ENCODE results near the gene RAD51B. TPM values are rescaled to one million over a fixed set of nuclear protein-coding genes. Genes with fewer than 3 reads are reported as not detected.

RAD51B gene
- total and polyA plus RNA-seq, 4 experiments from 2014 or later: 22.0 to 35.7 (median 31.4) TPM

GRCh38 chr14:68316078-68316868, 496.7 kb downstream of the RAD51B start:
- no peak overlapping the region for H3K4me3 Mint-ChIP-seq
- H3K27me3 Mint-ChIP-seq: no peaks in the 10 kb centered on the region
- H3K9me3 ChIP-seq (ENCODE audit: control insufficient read depth in 1 of 2, low read length in 2 of 2): no peaks in the 10 kb centered on the region
- intact Hi-C loops (cut with micrococcal nuclease): no loop called here
- H3K27me3 ChIP-seq (ENCODE audit: insufficient read depth, low read length): no peaks in the 10 kb centered on the region
- CTCF ChIA-PET (ENCODE audit: partially characterized antibody): interaction anchor here (0.6 to 2.1 kb wide), 2 partner anchors 8 to 372 kb away, joined by 3 to 7 read pairs; no protein-coding TSS in a partner anchor
- POLR2A ChIA-PET (ENCODE audit: partially characterized antibody): no interaction called here
- no peak overlapping the region for H3K27ac Mint-ChIP-seq
- no peaks in the 10 kb centered on the region for H3K36me3 ChIP-seq (ENCODE audit: insufficient read depth, low read length)
- H3K4me1 Mint-ChIP-seq: peaks cover 9 to 22% (median 12%) of the 10 kb centered on the region in 4 donors
- no peak overlapping the region for H3K4me3 ChIP-seq (ENCODE audit: low read length in 2 of 2)
- no peaks in the 10 kb centered on the region for H3K9me3 Mint-ChIP-seq
- DNase-seq: no peak
- peaks cover 10% of the 10 kb centered on the region for H3K4me1 ChIP-seq (ENCODE audit: insufficient read depth, low read length)
- peaks cover 4 to 15% of the 10 kb centered on the region in 2 donors for H3K36me3 Mint-ChIP-seq
- no peak overlapping the region for H3K27ac ChIP-seq (ENCODE audit: low read depth, low read length)

- Histone ChIP-seq H3K4me1 (ENCODE audit: insufficient read depth, low read length) (peaks cover 9% of the 10 kb centered on the region), H3K36me3 (ENCODE audit: insufficient read depth, low read length) (no peaks in the 10 kb centered on the region), H3K4me3 (ENCODE audit: low read length in 2 of 2) (no peak overlapping the region), H3K27me3 (ENCODE audit: insufficient read depth, low read length) (no peaks in the 10 kb centered on the region), H3K9me3 (ENCODE audit: control insufficient read depth in 1 of 2, low read length in 2 of 2) (no peaks in the 10 kb centered on the region), H3K27ac (ENCODE audit: low read depth, low read length) (no peak overlapping the region)
- intact Hi-C loops (cut with micrococcal nuclease): no loop called here
- CTCF ChIA-PET (ENCODE audit: partially characterized antibody): interaction anchor here (2.1 kb wide), 1 partner anchor 9 kb away, joined by 7 read pairs; no protein-coding TSS in a partner anchor
- peaks cover 5 to 14% (median 9%) of the 10 kb centered on the region in 4 donors for H3K4me1 Mint-ChIP-seq
- H3K36me3 Mint-ChIP-seq: peaks cover 3 to 15% of the 10 kb centered on the region in 2 donors
- peak overlapping the region in 1 of 7 donors; percentile 2 for H3K27ac Mint-ChIP-seq
- no peaks in the 10 kb centered on the region for H3K27me3 Mint-ChIP-seq
- H3K4me3 Mint-ChIP-seq: no peak overlapping the region
- H3K9me3 Mint-ChIP-seq: no peaks in the 10 kb centered on the region
- POLR2A ChIA-PET (ENCODE audit: partially characterized antibody): no interaction called here
- no peak for DNase-seq
Observed at GRCh38 chr14:68317239-68317638, 497.7 kb downstream of the RAD51B start.

- ChIA-PET POLR2A (ENCODE audit: partially characterized antibody) (no interaction called here), CTCF (ENCODE audit: partially characterized antibody) (interaction anchor here (1.1 kb wide), 1 partner anchor 16 kb away, joined by 3 read pairs; no protein-coding TSS in a partner anchor)
Observed at GRCh38 chr14:68318828-68319227, 499.2 kb downstream of the RAD51B start.

GRCh38 chr14:68320495-68320894, 500.9 kb downstream of the RAD51B start:
- ChIA-PET CTCF (ENCODE audit: partially characterized antibody) (interaction anchor here (1.5 kb wide), 1 partner anchor 17 kb away, joined by 3 read pairs; no protein-coding TSS in a partner anchor), POLR2A (ENCODE audit: partially characterized antibody) (no interaction called here)
- Mint-ChIP-seq H3K36me3 (peaks cover 2 to 5% of the 10 kb centered on the region in 2 donors), H3K4me1 (peaks cover 0 to 5% (median 0%) of the 10 kb centered on the region in 4 donors), H3K27me3 (no peaks in the 10 kb centered on the region), H3K9me3 (no peaks in the 10 kb centered on the region), H3K4me3 (no peak overlapping the region), H3K27ac (no peak overlapping the region)
- no peaks in the 10 kb centered on the region for H3K4me1 ChIP-seq (ENCODE audit: insufficient read depth, low read length)
- no peak overlapping the region for H3K4me3 ChIP-seq (ENCODE audit: low read length in 2 of 2)
- no peak overlapping the region for H3K27ac ChIP-seq (ENCODE audit: low read depth, low read length)
- no peaks in the 10 kb centered on the region for H3K27me3 ChIP-seq (ENCODE audit: insufficient read depth, low read length)
- H3K36me3 ChIP-seq (ENCODE audit: insufficient read depth, low read length): no peaks in the 10 kb centered on the region
- H3K9me3 ChIP-seq (ENCODE audit: control insufficient read depth in 1 of 2, low read length in 2 of 2): no peaks in the 10 kb centered on the region
- intact Hi-C loops (cut with micrococcal nuclease): no loop called here
- DNase-seq: no peak

More at GRCh38 chr14:68318828-68319227, 499.2 kb downstream of the RAD51B start:
- Mint-ChIP-seq H3K27me3 (no peaks in the 10 kb centered on the region), H3K4me1 (peaks cover 0 to 8% (median 0%) of the 10 kb centered on the region in 4 donors), H3K9me3 (no peaks in the 10 kb centered on the region), H3K27ac (peak overlapping the region in 1 of 7 donors; percentile 8), H3K36me3 (peaks cover 3 to 15% of the 10 kb centered on the region in 2 donors), H3K4me3 (no peak overlapping the region)
- Histone ChIP-seq H3K4me3 (ENCODE audit: low read length in 2 of 2) (no peak overlapping the region), H3K9me3 (ENCODE audit: control insufficient read depth in 1 of 2, low read length in 2 of 2) (no peaks in the 10 kb centered on the region), H3K4me1 (ENCODE audit: insufficient read depth, low read length) (no peaks in the 10 kb centered on the region), H3K27me3 (ENCODE audit: insufficient read depth, low read length) (no peaks in the 10 kb centered on the region), H3K36me3 (ENCODE audit: insufficient read depth, low read length) (no peaks in the 10 kb centered on the region), H3K27ac (ENCODE audit: low read depth, low read length) (no peak overlapping the region)
- intact Hi-C loops (cut with micrococcal nuclease): no loop called here
- no peak for DNase-seq

GRCh38 chr14:68322940-68323620, 503.5 kb downstream of the RAD51B start:
- Mint-ChIP-seq H3K9me3 (no peaks in the 10 kb centered on the region), H3K27me3 (no peaks in the 10 kb centered on the region), H3K27ac (peak overlapping the region in 1 of 7 donors; percentile 35), H3K4me1 (peaks cover 0 to 5% (median 0%) of the 10 kb centered on the region in 4 donors), H3K4me3 (no peak overlapping the region), H3K36me3 (peaks cover 2 to 5% of the 10 kb centered on the region in 2 donors)
- no peaks in the 10 kb centered on the region for H3K36me3 ChIP-seq (ENCODE audit: insufficient read depth, low read length)
- no peak overlapping the region for H3K27ac ChIP-seq (ENCODE audit: low read depth, low read length)
- ChIA-PET POLR2A (ENCODE audit: partially characterized antibody) (no interaction called here), CTCF (ENCODE audit: partially characterized antibody) (interaction anchor here (0.9 kb wide), 1 partner anchor 26 kb away, joined by 3 read pairs; no protein-coding TSS in a partner anchor)
- H3K9me3 ChIP-seq (ENCODE audit: control insufficient read depth in 1 of 2, low read length in 2 of 2): no peaks in the 10 kb centered on the region
- intact Hi-C loops (cut with micrococcal nuclease): no loop called here
- no peak for DNase-seq
- H3K4me3 ChIP-seq (ENCODE audit: low read length in 2 of 2): no peak overlapping the region
- H3K27me3 ChIP-seq (ENCODE audit: insufficient read depth, low read length): no peaks in the 10 kb centered on the region
- H3K4me1 ChIP-seq (ENCODE audit: insufficient read depth, low read length): no peaks in the 10 kb centered on the region

- H3K36me3 ChIP-seq (ENCODE audit: insufficient read depth, low read length): no peaks in the 10 kb centered on the region
- CTCF ChIA-PET (ENCODE audit: partially characterized antibody): no interaction called here
- DNase-seq: no peak
- Mint-ChIP-seq H3K36me3 (peaks cover 2 to 5% of the 10 kb centered on the region in 2 donors), H3K9me3 (no peaks in the 10 kb centered on the region), H3K27ac (no peak overlapping the region), H3K27me3 (no peaks in the 10 kb centered on the region), H3K4me1 (peaks cover 0 to 5% (median under 1%) of the 10 kb centered on the region in 4 donors), H3K4me3 (no peak overlapping the region)
- H3K27me3 ChIP-seq (ENCODE audit: insufficient read depth, low read length): no peaks in the 10 kb centered on the region
- no peak overlapping the region for H3K4me3 ChIP-seq (ENCODE audit: low read length in 2 of 2)
- POLR2A ChIA-PET (ENCODE audit: partially characterized antibody): no interaction called here
- H3K4me1 ChIP-seq (ENCODE audit: insufficient read depth, low read length): no peaks in the 10 kb centered on the region
- intact Hi-C loops (cut with micrococcal nuclease): no loop called here
- no peaks in the 10 kb centered on the region for H3K9me3 ChIP-seq (ENCODE audit: control insufficient read depth in 1 of 2, low read length in 2 of 2)
- no peak overlapping the region for H3K27ac ChIP-seq (ENCODE audit: low read depth, low read length)
Observed at GRCh38 chr14:68325267-68325807, 505.8 kb downstream of the RAD51B start.

- H3K27me3 ChIP-seq (ENCODE audit: insufficient read depth, low read length): no peaks in the 10 kb centered on the region
- DNase-seq: no peak
- ChIA-PET POLR2A (ENCODE audit: partially characterized antibody) (no interaction called here), CTCF (ENCODE audit: partially characterized antibody) (no interaction called here)
- H3K9me3 ChIP-seq (ENCODE audit: control insufficient read depth in 1 of 2, low read length in 2 of 2): no peaks in the 10 kb centered on the region
- peaks cover 0 to 2% of the 10 kb centered on the region in 2 donors for H3K36me3 Mint-ChIP-seq
- H3K4me3 Mint-ChIP-seq: no peak overlapping the region
- no peaks in the 10 kb centered on the region for H3K9me3 Mint-ChIP-seq
- no peaks in the 10 kb centered on the region for H3K36me3 ChIP-seq (ENCODE audit: insufficient read depth, low read length)
- H3K27ac Mint-ChIP-seq: no peak overlapping the region
- no peak overlapping the region for H3K4me3 ChIP-seq (ENCODE audit: low read length in 2 of 2)
- no peaks in the 10 kb centered on the region for H3K4me1 ChIP-seq (ENCODE audit: insufficient read depth, low read length)
- H3K27me3 Mint-ChIP-seq: no peaks in the 10 kb centered on the region
- peaks cover 0 to 1% (median 0%) of the 10 kb centered on the region in 4 donors for H3K4me1 Mint-ChIP-seq
- intact Hi-C loops (cut with micrococcal nuclease): no loop called here
- H3K27ac ChIP-seq (ENCODE audit: low read depth, low read length): no peak overlapping the region
Observed at GRCh38 chr14:68327231-68327630, 507.7 kb downstream of the RAD51B start.

Data from CD4-positive, alpha-beta memory T cell (primary cell).